Calu3 (cell line): ENCODE measurements around the gene GPR146. TPM values are rescaled to one million over a fixed set of nuclear protein-coding genes. Genes with fewer than 3 reads are reported as not detected.
A peak's percentile ranks its signal among the peaks of the same experiment; 100 is the strongest.

Experiments used
- BruUV-seq: library from RNA; stranded (reverse); fragments of 400-500 nt; replicated peaks from 2 replicates; lab custom pipeline; 2021; lab: Mats Ljungman, UMichigan
- CTCF ChIA-PET: fragments of 300-600 bp; sonication (Branson Sonifier 250); formaldehyde crosslinking; loops from one replicate; lab custom pipeline; 2022; ENCODE audit warnings: antibody characterized with exemption; lab: Charles Lee
- DNase-seq: peaks from one replicate; pipeline ENCODE4 v3.0.0; 2022
- H3K27ac Mint-ChIP-seq: one replicate; pipeline ENCODE4 v1.8.0; 2022; ENCODE audit warnings: mixed read lengths; ENCODE audit not compliant: unreplicated experiment
- H3K27me3 Mint-ChIP-seq: one replicate; pipeline ENCODE4 v1.8.0; 2022; ENCODE audit warnings: mixed read lengths; ENCODE audit not compliant: unreplicated experiment
- H3K36me3 Mint-ChIP-seq: one replicate; pipeline ENCODE4 v1.8.0; 2022; ENCODE audit warnings: mild to moderate bottlenecking, moderate library complexity, mixed read lengths; ENCODE audit not compliant: insufficient read depth, unreplicated experiment
- H3K4me1 Mint-ChIP-seq: one replicate; pipeline ENCODE4 v1.8.0; 2022; ENCODE audit warnings: mild to moderate bottlenecking, low read depth, mixed read lengths; ENCODE audit not compliant: unreplicated experiment
- H3K4me3 Mint-ChIP-seq: one replicate; pipeline ENCODE4 v1.8.0; 2022; ENCODE audit warnings: mild to moderate bottlenecking, low read depth, moderate library complexity, mixed read lengths; ENCODE audit not compliant: unreplicated experiment
- H3K9me3 Mint-ChIP-seq: one replicate; pipeline ENCODE4 v1.8.0; 2022; ENCODE audit warnings: low read depth, mixed read lengths; ENCODE audit not compliant: unreplicated experiment
- CTCF ChIP-seq: fragments of 200-600 bp; IDR thresholded peaks from one replicate; pipeline ENCODE4 v1.8.0; 2022; ENCODE audit warnings: antibody characterized with exemption; ENCODE audit not compliant: unreplicated experiment
- intact Hi-C: fragments of 100-400 bp; cut with micrococcal nuclease; formaldehyde crosslinking; loops from one replicate; pipeline ENCODE4 v1.10.0; 2022; ENCODE audit not compliant: unreplicated experiment
- total RNA-seq: library from RNA; stranded (reverse); gene quantifications from 2 replicates; pipeline ENCODE4 v1.2.3, GENCODE V29; 2022

The GPR146 gene
- total RNA-seq, 1 experiment from 2014 or later: 0.66 TPM

DNA sequence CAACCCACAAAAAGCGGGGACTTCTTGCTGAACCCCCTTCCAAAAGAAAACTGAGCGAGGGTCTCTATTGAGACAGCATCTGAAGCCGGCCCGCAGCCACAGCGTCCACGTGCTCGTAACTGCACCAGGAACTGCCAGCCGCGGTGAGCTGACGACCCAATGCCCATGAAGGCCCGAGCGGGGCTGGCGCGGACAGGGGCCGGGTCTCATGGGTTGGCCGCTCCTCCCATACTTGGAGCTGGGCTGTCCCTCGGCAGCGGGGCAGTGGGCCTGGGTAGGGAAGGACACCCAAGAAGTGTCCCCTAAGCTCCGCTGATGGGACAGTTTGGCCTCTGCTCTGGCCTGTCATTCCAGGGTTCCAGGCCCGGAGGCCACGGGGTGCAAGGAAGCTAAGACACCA lies 39.0 kb upstream of the GPR146 start:
- CTCF ChIA-PET: interaction anchor here (0.8 kb wide), 1 partner anchor 12 kb away, joined by 3 read pairs; no protein-coding TSS in a partner anchor

DNA sequence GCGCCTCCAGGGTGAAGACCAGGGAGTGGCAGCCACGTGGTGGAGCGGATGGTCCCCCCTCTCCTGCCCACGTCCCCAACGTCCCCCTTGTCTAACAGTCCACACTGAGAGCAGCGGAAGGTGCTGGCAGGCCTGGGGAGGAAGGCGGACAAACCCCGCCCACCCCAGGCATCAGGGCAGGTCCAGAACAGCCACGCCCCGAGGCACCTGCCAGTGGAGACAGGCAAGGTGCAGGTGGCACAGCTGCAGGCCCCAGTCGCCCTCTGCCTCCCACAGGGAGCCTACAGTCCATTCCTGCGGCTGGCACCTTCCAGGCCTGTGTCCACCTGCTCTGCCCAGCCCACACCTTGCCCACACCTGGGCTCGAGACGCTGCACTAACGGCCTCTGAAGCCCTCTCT lies 36.4 kb upstream of the GPR146 start:
- Mint-ChIP-seq H3K36me3 (peaks cover 43% of the 10 kb centered on the region), H3K27me3 (no peaks in the 10 kb centered on the region), H3K27ac (no peak overlapping the region), H3K4me3 (no peak overlapping the region), H3K9me3 (no peaks in the 10 kb centered on the region), H3K4me1 (peaks cover 15% of the 10 kb centered on the region)
- DNase-seq: peak; percentile 37
- intact Hi-C loops: no loop called here
- BruUV-seq: no TSS peak
- CTCF ChIA-PET: no interaction called here
- TF ChIP-seq CTCF: no peak

More for the DNA sequence above, 39.0 kb upstream of the GPR146 start:
- no peak for TF ChIP-seq CTCF
- Mint-ChIP-seq H3K4me3 (no peak overlapping the region), H3K36me3 (peaks cover 45% of the 10 kb centered on the region), H3K4me1 (peaks cover 15% of the 10 kb centered on the region), H3K27ac (no peak overlapping the region), H3K9me3 (no peaks in the 10 kb centered on the region), H3K27me3 (no peaks in the 10 kb centered on the region)
- intact Hi-C loops: no loop called here
- BruUV-seq: no TSS peak
- no peak for DNase-seq

DNA sequence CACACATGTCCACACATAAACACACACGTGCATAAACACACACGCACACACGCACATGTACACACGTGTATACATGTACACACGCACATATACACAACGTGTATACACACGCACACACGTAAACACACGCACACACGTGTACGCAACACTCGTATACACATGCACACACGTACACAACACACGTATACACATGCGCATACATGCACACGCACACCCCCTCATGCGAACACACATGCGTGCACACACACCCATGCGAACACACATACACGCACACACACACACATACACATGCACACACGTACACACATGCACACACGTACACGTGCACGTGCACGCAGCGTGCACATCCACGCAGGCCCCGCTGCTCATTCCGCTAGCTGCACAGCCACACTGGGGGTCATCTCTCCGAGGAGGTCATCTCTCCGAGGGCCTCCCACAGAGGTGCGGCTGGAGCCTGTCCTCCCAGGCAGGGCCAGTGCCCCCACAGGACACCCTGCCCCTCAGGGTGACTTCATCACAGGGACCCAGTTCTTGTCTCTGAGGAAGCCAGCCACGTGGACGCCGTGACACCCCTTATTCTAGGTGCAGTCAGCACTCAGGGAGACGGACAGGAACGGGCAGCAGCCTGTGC lies 35.5 kb upstream of the GPR146 start:
- CTCF ChIA-PET: no interaction called here
- TF ChIP-seq CTCF: no peak
- Mint-ChIP-seq H3K36me3 (peaks cover 44% of the 10 kb centered on the region), H3K27ac (no peak overlapping the region), H3K4me1 (peaks cover 15% of the 10 kb centered on the region), H3K27me3 (no peaks in the 10 kb centered on the region), H3K9me3 (no peaks in the 10 kb centered on the region), H3K4me3 (no peak overlapping the region)
- no peak for DNase-seq
- no TSS peak for BruUV-seq
- intact Hi-C loops: no loop called here

DNA sequence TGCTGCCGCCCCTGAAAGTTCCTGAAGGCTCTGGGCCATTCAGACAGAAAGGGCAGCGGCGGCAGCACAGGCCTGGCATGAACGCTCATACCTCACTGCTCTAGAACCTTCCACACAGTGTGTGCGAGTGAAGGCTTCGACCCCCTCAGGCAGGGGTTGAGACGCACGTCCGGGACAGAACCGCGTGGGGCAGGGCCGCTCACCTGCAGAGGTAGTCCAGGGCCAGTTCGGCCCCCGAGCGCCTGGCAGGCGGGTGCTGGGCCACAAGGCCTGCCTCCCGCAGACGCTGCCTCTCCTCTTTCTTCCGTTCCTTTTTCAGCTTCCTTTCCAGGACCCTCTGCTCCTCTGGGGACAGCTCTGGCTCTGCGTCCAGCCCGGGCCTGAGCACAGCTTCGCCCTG lies 34.6 kb upstream of the GPR146 start:
- TF ChIP-seq CTCF: no peak
- no peak for DNase-seq
- BruUV-seq: no TSS peak
- intact Hi-C loops: no loop called here
- CTCF ChIA-PET: no interaction called here
- Mint-ChIP-seq H3K4me3 (no peak overlapping the region), H3K9me3 (no peaks in the 10 kb centered on the region), H3K27me3 (no peaks in the 10 kb centered on the region), H3K4me1 (peaks cover 15% of the 10 kb centered on the region), H3K27ac (no peak overlapping the region), H3K36me3 (peaks cover 41% of the 10 kb centered on the region)
